Neural crest cell (in vitro differentiated cells): ENCODE results near the gene FMO1. TPM values are rescaled to one million over a fixed set of nuclear protein-coding genes. Genes with fewer than 3 reads are reported as not detected.
A peak's percentile ranks its signal among the peaks of the same experiment; 100 is the strongest.

ENCODE experiments used
- DNase-seq: peaks from one replicate; pipeline ENCODE4 v3.0.0; 2021; ENCODE audit warnings: low read depth, mixed read lengths, low spot score
- H3K27ac Mint-ChIP-seq: one replicate; pipeline ENCODE4 v1.8.0; 2021; ENCODE audit warnings: mild to moderate bottlenecking, mixed read lengths; ENCODE audit not compliant: unreplicated experiment
- H3K27me3 Mint-ChIP-seq: 2 replicates; pipeline ENCODE4 v1.8.0; 2021; ENCODE audit warnings: low read depth, mild to moderate bottlenecking, mixed read lengths
- H3K36me3 Mint-ChIP-seq: 2 replicates; pipeline ENCODE4 v1.8.0; 2021; ENCODE audit warnings: low read depth, mild to moderate bottlenecking, mixed read lengths
- H3K4me1 Mint-ChIP-seq: 2 replicates; pipeline ENCODE4 v1.8.0; 2021; ENCODE audit warnings: mixed read lengths
- H3K4me3 Mint-ChIP-seq: one replicate; pipeline ENCODE4 v1.8.0; 2021; ENCODE audit warnings: mild to moderate bottlenecking, mixed read lengths
- H3K9me3 Mint-ChIP-seq: 2 replicates; pipeline ENCODE4 v1.8.0; 2021; ENCODE audit warnings: mixed read lengths
- total RNA-seq: library from RNA; stranded (reverse); gene quantifications from 2 replicates; pipeline ENCODE4 v1.2.1, GENCODE V29; 2021
- TF ChIP-seq, protein P1 (sequence below): fragments of 200-600 bp; sonication (generic); conservative IDR thresholded peaks from 2 replicates; pipeline ENCODE4 v1.5.0; 2021; ENCODE audit warnings: antibody characterized with exemption, mild to moderate bottlenecking

Gene FMO1
- total RNA-seq, 1 donor from 2014 or later, result not detected

DNA sequence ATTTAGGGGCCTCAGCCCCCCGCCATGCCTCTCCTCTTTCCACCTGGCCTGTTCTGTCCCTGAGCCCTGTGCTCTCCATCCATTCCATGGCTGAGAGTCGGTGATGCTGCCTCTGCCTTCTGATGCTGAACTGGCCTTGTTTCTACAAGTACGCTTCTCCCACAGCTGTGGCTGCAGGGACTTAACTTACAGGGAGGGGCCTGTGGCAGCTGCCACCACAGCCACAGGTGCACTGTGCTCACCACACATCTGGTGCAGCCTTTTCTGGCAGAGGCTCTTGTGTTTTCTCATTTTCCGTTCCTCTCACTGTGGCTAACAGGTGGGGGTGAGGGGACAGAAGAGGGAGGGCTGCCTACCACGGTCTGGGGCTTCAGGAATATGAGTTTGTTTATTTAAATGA, 4.2 kb downstream of the FMO1 start:
- H3K4me3 Mint-ChIP-seq, result peak overlapping the region; percentile 42
- H3K9me3 Mint-ChIP-seq, result no peaks in the 10 kb centered on the region
- peaks cover 36% of the 10 kb centered on the region for H3K27me3 Mint-ChIP-seq
- H3K27ac Mint-ChIP-seq, result peak overlapping the region; percentile 29
- peaks cover 8% of the 10 kb centered on the region for H3K4me1 Mint-ChIP-seq
- DNase-seq, result no peak
- TF ChIP-seq, protein P1, sequence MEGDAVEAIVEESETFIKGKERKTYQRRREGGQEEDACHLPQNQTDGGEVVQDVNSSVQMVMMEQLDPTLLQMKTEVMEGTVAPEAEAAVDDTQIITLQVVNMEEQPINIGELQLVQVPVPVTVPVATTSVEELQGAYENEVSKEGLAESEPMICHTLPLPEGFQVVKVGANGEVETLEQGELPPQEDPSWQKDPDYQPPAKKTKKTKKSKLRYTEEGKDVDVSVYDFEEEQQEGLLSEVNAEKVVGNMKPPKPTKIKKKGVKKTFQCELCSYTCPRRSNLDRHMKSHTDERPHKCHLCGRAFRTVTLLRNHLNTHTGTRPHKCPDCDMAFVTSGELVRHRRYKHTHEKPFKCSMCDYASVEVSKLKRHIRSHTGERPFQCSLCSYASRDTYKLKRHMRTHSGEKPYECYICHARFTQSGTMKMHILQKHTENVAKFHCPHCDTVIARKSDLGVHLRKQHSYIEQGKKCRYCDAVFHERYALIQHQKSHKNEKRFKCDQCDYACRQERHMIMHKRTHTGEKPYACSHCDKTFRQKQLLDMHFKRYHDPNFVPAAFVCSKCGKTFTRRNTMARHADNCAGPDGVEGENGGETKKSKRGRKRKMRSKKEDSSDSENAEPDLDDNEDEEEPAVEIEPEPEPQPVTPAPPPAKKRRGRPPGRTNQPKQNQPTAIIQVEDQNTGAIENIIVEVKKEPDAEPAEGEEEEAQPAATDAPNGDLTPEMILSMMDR, result no peak
- H3K36me3 Mint-ChIP-seq, result no peaks in the 10 kb centered on the region

DNA sequence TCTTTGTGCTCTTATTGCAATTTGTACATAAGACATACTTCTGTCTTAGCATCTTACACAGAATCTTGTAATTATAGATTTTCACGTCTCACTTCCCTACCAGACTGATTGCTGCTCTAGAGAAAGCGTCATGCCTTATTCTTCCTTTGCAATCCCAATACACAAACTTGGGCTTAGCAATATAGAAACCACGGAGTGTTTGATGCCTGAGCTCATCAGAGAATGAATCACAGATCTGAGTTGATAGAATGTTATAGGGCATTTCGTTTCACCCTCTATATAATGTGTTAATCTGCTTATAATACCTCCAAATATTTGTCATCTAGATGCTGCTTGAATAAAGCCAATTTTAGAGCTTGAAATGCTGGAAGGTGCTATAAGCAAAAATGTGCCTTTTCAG, 6.6 kb downstream of the FMO1 start:
- TF ChIP-seq, protein P1, result no peak
- Mint-ChIP-seq H3K27me3 (peaks cover 18% of the 10 kb centered on the region), H3K9me3 (no peaks in the 10 kb centered on the region), H3K4me3 (no peak overlapping the region), H3K27ac (no peak overlapping the region), H3K36me3 (no peaks in the 10 kb centered on the region), H3K4me1 (peaks cover 8% of the 10 kb centered on the region)
- no peak for DNase-seq

- H3K36me3 Mint-ChIP-seq, result no peaks in the 10 kb centered on the region
- no peak for DNase-seq
- no peaks in the 10 kb centered on the region for H3K9me3 Mint-ChIP-seq
- TF ChIP-seq, protein P1, result no peak
- H3K27me3 Mint-ChIP-seq, result peaks cover 4% of the 10 kb centered on the region
- no peak overlapping the region for H3K27ac Mint-ChIP-seq
- H3K4me3 Mint-ChIP-seq, result no peak overlapping the region
- H3K4me1 Mint-ChIP-seq, result no peaks in the 10 kb centered on the region
Observed at GRCh38 chr1:171256940-171257606, 8.8 kb downstream of the FMO1 start.

GRCh38 chr1:171257607-171258076, 9.3 kb downstream of the FMO1 start:
- Mint-ChIP-seq H3K27ac (no peak overlapping the region), H3K36me3 (no peaks in the 10 kb centered on the region), H3K4me3 (no peak overlapping the region)

DNA sequence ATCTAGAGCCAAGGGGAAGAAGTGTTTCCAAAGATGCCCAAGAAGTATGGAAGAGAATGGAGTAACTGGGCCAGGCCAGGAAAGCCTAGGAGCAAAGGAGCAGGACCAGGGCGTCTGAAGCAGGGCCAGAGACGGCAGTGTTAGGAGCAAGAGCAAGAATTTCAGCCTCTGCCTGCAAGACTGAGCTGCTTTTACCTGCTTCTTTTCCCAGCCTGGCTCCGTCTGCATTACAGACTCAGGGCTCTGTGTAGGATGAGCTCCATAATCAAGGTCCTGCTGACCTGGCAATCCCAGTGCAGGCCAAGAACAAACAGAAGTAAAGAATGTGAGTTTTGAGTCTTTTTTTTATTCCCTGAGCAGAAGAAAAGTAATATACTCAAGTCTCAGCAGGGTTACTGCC, 10.1 kb downstream of the FMO1 start:
- Mint-ChIP-seq H3K27ac (no peak overlapping the region), H3K4me1 (no peaks in the 10 kb centered on the region), H3K9me3 (no peaks in the 10 kb centered on the region), H3K36me3 (no peaks in the 10 kb centered on the region), H3K4me3 (no peak overlapping the region), H3K27me3 (peaks cover 2% of the 10 kb centered on the region)
- DNase-seq, result no peak
- TF ChIP-seq, protein P1, result no peak

More at GRCh38 chr1:171257607-171258076, 9.3 kb downstream of the FMO1 start:
- TF ChIP-seq, protein P1, result no peak
- no peaks in the 10 kb centered on the region for H3K4me1 Mint-ChIP-seq
- peaks cover 4% of the 10 kb centered on the region for H3K27me3 Mint-ChIP-seq
- H3K9me3 Mint-ChIP-seq, result no peaks in the 10 kb centered on the region
- no peak for DNase-seq
